ENCODE measurements around the gene SMIM23.

The SMIM23 gene

DNA sequence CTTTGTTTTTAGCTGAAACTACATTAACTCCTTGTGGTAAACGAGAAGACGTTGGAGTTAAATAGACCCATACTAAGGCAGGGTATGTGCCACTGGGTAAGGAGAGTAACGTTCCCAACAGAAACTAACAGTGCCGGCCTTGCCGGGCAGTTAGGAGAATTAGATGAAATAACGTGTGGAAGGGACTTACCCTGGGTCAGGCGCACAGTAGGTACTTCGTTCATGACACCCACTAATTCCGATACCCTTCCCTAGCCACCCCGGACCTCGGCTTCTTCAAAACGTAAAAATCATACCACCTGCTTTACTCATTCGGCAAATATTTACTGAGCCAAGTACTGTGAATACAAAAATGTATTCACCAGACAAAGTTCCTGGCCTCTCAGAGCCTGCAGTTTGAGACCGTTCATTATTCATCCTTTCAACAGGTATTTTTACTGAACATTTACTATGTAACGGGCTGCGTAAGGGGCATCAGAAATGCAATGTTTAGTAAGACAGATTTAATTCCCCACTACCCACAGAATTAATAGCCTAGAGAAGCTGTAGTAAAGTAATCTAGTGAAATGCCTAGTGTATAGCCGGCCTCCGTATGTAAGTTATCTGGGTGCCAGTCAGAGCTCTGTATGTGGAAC is 3.2 kb upstream of the SMIM23 start:
- no peak for DNase-seq (ENCODE audit: low read depth in 1 of 2, low spot score in 1 of 2)
- in situ Hi-C loops (cut with HindIII; ENCODE audit: low pct_unique_long_range_greater_than_20kb, low sequenced_read_pairs), result no loop called here
- no peak for TF ChIP-seq JUND (IDR thresholded peaks at IDR 0.05; ENCODE audit: low read depth)

DNA sequence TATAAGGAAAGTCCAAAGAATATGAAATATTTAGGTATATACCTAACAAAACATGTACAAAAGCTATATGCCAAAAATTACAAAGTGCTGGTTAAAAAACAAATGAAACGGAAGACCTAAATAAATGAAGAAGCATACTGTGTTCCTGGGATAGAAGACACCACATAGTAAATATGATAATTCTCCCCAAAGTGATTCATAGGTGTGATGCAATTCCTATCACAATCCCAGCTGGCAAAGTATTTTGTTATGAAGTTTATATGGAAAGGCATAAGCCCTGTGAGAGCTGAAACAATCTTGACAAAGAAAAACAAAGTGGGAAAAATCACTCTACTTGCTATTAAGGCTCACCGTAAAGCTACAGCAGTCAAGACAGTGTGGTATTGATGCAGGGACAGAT is 2.6 kb upstream of the SMIM23 start:
- DNase-seq (ENCODE audit: low read depth in 1 of 2, low spot score in 1 of 2), result no peak
- TF ChIP-seq JUND (IDR thresholded peaks at IDR 0.05; ENCODE audit: low read depth), result no peak
- in situ Hi-C loops (cut with HindIII; ENCODE audit: low pct_unique_long_range_greater_than_20kb, low sequenced_read_pairs), result no loop called here

DNA sequence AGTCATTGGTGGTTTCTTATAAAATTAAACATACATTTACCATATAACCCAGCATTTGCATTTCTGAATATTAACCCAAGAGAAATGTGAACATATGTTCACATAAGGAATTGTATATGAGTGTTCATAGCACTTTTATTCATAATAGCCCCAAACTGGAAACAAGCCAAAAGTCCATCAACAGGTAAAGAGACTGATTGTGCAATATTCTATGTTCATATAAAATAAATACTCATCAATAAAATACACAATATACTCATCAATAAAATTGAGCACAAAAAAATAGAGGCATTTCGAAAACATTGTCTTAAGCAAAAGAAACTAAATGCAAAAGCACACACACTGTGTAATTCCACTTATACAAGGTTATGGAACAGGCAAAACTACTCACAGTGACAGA is 3.7 kb downstream of the SMIM23 start:
- DNase-seq (ENCODE audit: low read depth in 1 of 2, low spot score in 1 of 2), result no peak
- in situ Hi-C loops (cut with HindIII; ENCODE audit: low pct_unique_long_range_greater_than_20kb, low sequenced_read_pairs), result no loop called here
- no peak for TF ChIP-seq JUND (IDR thresholded peaks at IDR 0.05; ENCODE audit: low read depth)

- in situ Hi-C loops (cut with HindIII; ENCODE audit: low pct_unique_long_range_greater_than_20kb, low sequenced_read_pairs), result no loop called here
- no peak for TF ChIP-seq JUND (IDR thresholded peaks at IDR 0.05; ENCODE audit: low read depth)
- no peak for DNase-seq (ENCODE audit: low read depth in 1 of 2, low spot score in 1 of 2)
Observed at GRCh38 chr5:171790408-171790807, 4.8 kb downstream of the SMIM23 start.

DNA sequence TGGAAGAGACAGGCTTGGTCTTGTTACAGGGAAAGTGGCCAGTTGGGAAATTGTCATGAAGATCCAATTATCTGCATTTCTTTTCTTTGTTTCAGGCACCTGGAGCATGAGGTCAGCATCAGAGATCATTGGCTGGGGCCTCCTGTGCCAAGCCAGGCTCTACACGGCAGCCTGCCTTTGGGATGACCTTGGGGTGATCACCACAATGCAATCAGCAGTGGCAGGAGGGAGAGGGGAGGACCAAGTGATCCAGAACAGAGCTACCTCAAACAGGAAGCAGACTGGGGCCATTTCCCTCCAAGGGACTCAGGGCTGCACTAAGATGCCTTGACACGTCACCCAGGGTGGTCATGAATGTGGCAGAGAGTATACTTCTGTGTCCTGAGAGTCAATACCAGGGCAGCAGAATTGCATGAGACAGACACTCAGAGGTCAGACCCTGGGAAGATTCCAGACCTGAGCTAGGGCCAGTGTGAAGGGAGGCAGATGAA is 8.9 kb downstream of the SMIM23 start:
- no peak for TF ChIP-seq JUND (IDR thresholded peaks at IDR 0.05; ENCODE audit: low read depth)
- in situ Hi-C loops (cut with HindIII; ENCODE audit: low pct_unique_long_range_greater_than_20kb, low sequenced_read_pairs), result no loop called here
- no peak for DNase-seq (ENCODE audit: low read depth in 1 of 2, low spot score in 1 of 2)

- in situ Hi-C loops (cut with HindIII; ENCODE audit: low pct_unique_long_range_greater_than_20kb, low sequenced_read_pairs), result no loop called here
- DNase-seq (ENCODE audit: low read depth in 1 of 2, low spot score in 1 of 2), result no peak
- TF ChIP-seq JUND (IDR thresholded peaks at IDR 0.05; ENCODE audit: low read depth), result no peak
Observed at GRCh38 chr5:171795381-171795780, 9.8 kb downstream of the SMIM23 start.

DNA sequence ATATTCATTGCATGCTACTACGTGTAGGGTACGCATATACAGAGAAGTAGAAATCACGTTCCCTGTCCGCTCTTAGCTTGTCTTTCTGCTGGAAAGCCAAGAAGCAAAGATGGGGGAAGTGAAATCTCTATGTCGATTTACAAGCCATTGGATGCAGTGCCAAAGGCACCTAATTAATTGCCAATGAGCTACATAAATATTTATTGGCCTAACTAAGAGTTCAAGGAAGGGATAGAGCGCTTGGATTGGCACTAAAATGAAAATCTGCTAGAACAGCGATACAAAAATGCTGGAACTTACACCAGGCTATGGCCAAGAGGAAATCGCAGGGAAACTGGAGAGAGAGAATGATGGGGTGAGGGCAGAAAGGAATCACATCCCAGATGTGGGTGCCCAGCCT is 10.8 kb downstream of the SMIM23 start:
- TF ChIP-seq JUND (IDR thresholded peaks at IDR 0.05; ENCODE audit: low read depth), result no peak
- no peak for DNase-seq (ENCODE audit: low read depth in 1 of 2, low spot score in 1 of 2)
- in situ Hi-C loops (cut with HindIII; ENCODE audit: low pct_unique_long_range_greater_than_20kb, low sequenced_read_pairs), result no loop called here

- no peak for TF ChIP-seq JUND (IDR thresholded peaks at IDR 0.05; ENCODE audit: low read depth)
- in situ Hi-C loops (cut with HindIII; ENCODE audit: low pct_unique_long_range_greater_than_20kb, low sequenced_read_pairs), result no loop called here
- no peak for DNase-seq (ENCODE audit: low read depth in 1 of 2, low spot score in 1 of 2)
Observed at GRCh38 chr5:171797543-171797942, 11.9 kb downstream of the SMIM23 start.

GRCh38 chr5:171798418-171798817 is 12.8 kb downstream of the SMIM23 start:
- TF ChIP-seq JUND (IDR thresholded peaks at IDR 0.05; ENCODE audit: low read depth), result no peak
- DNase-seq (ENCODE audit: low read depth in 1 of 2, low spot score in 1 of 2), result no peak
- in situ Hi-C loops (cut with HindIII; ENCODE audit: low pct_unique_long_range_greater_than_20kb, low sequenced_read_pairs), result no loop called here

DNA sequence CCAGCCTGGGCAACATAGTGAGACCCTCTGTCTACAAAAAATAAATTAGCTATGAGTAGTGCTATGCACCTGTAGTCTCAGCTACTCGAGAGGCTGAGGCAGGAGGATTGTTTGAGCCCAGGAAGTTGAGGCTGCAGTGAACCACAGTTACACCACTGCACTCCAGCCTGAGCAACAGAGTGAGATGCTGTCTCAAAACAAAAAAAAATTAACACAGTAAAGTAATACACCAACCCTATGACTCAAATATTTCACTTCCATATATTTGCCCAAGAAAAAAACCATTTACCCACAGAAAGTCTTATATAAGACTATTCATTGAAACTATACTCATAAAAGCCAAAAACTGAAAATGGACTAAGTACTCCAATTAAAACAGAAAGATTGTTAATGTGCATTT is 16.2 kb downstream of the SMIM23 start:
- no peak for TF ChIP-seq JUND (IDR thresholded peaks at IDR 0.05; ENCODE audit: low read depth)
- in situ Hi-C loops (cut with HindIII; ENCODE audit: low pct_unique_long_range_greater_than_20kb, low sequenced_read_pairs), result no loop called here
- DNase-seq (ENCODE audit: low read depth in 1 of 2, low spot score in 1 of 2), result no peak

GRCh38 chr5:171805746-171806145 is 20.1 kb downstream of the SMIM23 start:
- no peak for DNase-seq (ENCODE audit: low read depth in 1 of 2, low spot score in 1 of 2)
- TF ChIP-seq JUND (IDR thresholded peaks at IDR 0.05; ENCODE audit: low read depth), result no peak
- in situ Hi-C loops (cut with HindIII; ENCODE audit: low pct_unique_long_range_greater_than_20kb, low sequenced_read_pairs), result no loop called here

GRCh38 chr5:171806976-171807747 is 21.5 kb downstream of the SMIM23 start:
- in situ Hi-C loops (cut with HindIII; ENCODE audit: low pct_unique_long_range_greater_than_20kb, low sequenced_read_pairs), result no loop called here
- TF ChIP-seq JUND (IDR thresholded peaks at IDR 0.05; ENCODE audit: low read depth), result no peak
- DNase-seq (ENCODE audit: low read depth in 1 of 2, low spot score in 1 of 2), result no peak

DNA sequence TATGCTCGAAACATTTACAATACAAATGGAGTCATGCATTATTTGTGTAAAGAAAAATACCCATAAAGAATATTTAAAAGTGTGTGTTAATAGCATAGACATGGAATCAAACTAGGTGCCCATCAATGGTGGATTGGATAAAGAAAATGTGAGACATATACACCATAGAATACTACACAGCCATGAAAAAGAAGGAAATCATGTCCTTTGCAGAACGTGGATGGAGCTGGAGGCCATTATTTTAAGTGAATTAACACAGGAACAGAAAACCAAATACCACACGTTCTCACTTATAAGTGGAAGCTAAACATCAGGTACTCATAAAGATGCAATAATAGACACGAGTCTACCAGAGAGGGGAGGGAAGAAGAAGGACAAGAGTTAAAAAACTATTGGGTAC is 22.8 kb downstream of the SMIM23 start:
- no peak for DNase-seq (ENCODE audit: low read depth in 1 of 2, low spot score in 1 of 2)
- no peak for TF ChIP-seq JUND (IDR thresholded peaks at IDR 0.05; ENCODE audit: low read depth)
- in situ Hi-C loops (cut with HindIII; ENCODE audit: low pct_unique_long_range_greater_than_20kb, low sequenced_read_pairs), result no loop called here
